Mucosa of rectum (tissue), 2 donors: ENCODE data around the gene GABRA5.
"Not testable (repeated sequence)": the region's sequence is repeated elsewhere in the genome, so short reads cannot be mapped to it uniquely, and the experiment has no call there.

Source experiments
- H3K27ac ChIP-seq, 2 donors: one replicate each; pipeline ENCODE4 v1.7.0; 2013; ENCODE audit warnings: inconsistent platforms in 2 of 2, low read depth in 2 of 2, low read length in 2 of 2
- H3K27me3 ChIP-seq, 2 donors: one replicate each; pipeline ENCODE4 v1.7.0; 2013; ENCODE audit warnings: low read length in 2 of 2; ENCODE audit not compliant: control insufficient read depth in 2 of 2, insufficient read depth in 2 of 2
- H3K36me3 ChIP-seq, 2 donors: one replicate each; pipeline ENCODE4 v1.7.0; 2013; ENCODE audit warnings: low read length in 2 of 2; ENCODE audit not compliant: control insufficient read depth in 2 of 2, insufficient read depth in 2 of 2
- H3K4me1 ChIP-seq, 2 donors: one replicate each; pipeline ENCODE4 v1.7.0; 2013; ENCODE audit warnings: low read length in 2 of 2, mild to moderate bottlenecking in 1 of 2; ENCODE audit not compliant: control insufficient read depth in 2 of 2, insufficient read depth in 2 of 2
- H3K4me3 ChIP-seq, 2 donors: one replicate each; pipeline ENCODE4 v1.7.0; 2013; ENCODE audit warnings: low read length in 2 of 2
- H3K9ac ChIP-seq, 2 donors: one replicate each; pipeline ENCODE4 v1.7.0; 2013; ENCODE audit warnings: low read length in 2 of 2, low read depth in 1 of 2, mild to moderate bottlenecking in 1 of 2
- H3K9me3 ChIP-seq, 2 donors: one replicate each; pipeline ENCODE4 v1.7.0; 2013; ENCODE audit warnings: low read length in 2 of 2; ENCODE audit not compliant: control insufficient read depth in 2 of 2
- donor health status: healthy.
- donor health status: Normal muscosa, but diverticular disease.

Gene GABRA5

GRCh38 chr15:26866298-26867199, at the start of gene GABRA5:
Gene GABRA5 (plus strand): TSS chr15:26867062. CDS start chr15:26869249, 2,187 bp downstream.
- H3K9me3 ChIP-seq: no peaks in the 10 kb centered on the region
- H3K9ac ChIP-seq: no peak within 1 kb of the TSS
- no peaks in the 10 kb centered on the region for H3K27me3 ChIP-seq
- no peak within 1 kb of the TSS for H3K4me3 ChIP-seq
- no peak within 1 kb of the TSS for H3K27ac ChIP-seq
- no peaks in the 10 kb centered on the region for H3K36me3 ChIP-seq
- no peaks in the 10 kb centered on the region for H3K4me1 ChIP-seq

GRCh38 chr15:26831191-26831590, 35.7 kb upstream of the GABRA5 start:
- H3K9me3 ChIP-seq, H3K4me1 ChIP-seq, H3K9ac ChIP-seq, H3K27me3 ChIP-seq, H3K4me3 ChIP-seq, H3K36me3 ChIP-seq, H3K27ac ChIP-seq: not testable (repeated sequence)

GRCh38 chr15:26831951-26832350, 34.9 kb upstream of the GABRA5 start:
- H3K9me3 ChIP-seq: peaks cover 0 to 4% of the 10 kb centered on the region in 2 donors
- H3K4me1 ChIP-seq: no peaks in the 10 kb centered on the region
- H3K9ac ChIP-seq: no peak overlapping the region
- H3K27me3 ChIP-seq: no peaks in the 10 kb centered on the region
- H3K27ac ChIP-seq: no peak overlapping the region
- no peak overlapping the region for H3K4me3 ChIP-seq
- H3K36me3 ChIP-seq: no peaks in the 10 kb centered on the region

- no peaks in the 10 kb centered on the region for H3K4me1 ChIP-seq
- H3K9me3 ChIP-seq: peaks cover 7% of the 10 kb centered on the region in 2 donors
- no peak overlapping the region for H3K9ac ChIP-seq
- H3K27ac ChIP-seq: no peak overlapping the region
- no peak overlapping the region for H3K4me3 ChIP-seq
- no peaks in the 10 kb centered on the region for H3K27me3 ChIP-seq
- H3K36me3 ChIP-seq: no peaks in the 10 kb centered on the region
Measured at GRCh38 chr15:26838742-26839460, 28.0 kb upstream of the GABRA5 start.

GRCh38 chr15:26841514-26841913, 25.3 kb upstream of the GABRA5 start:
- no peaks in the 10 kb centered on the region for H3K36me3 ChIP-seq
- H3K4me1 ChIP-seq: no peaks in the 10 kb centered on the region
- H3K27ac ChIP-seq: no peak overlapping the region
- no peak overlapping the region for H3K9ac ChIP-seq
- H3K27me3 ChIP-seq: no peaks in the 10 kb centered on the region
- H3K9me3 ChIP-seq: peaks cover 4 to 7% of the 10 kb centered on the region in 2 donors
- H3K4me3 ChIP-seq: no peak overlapping the region

GRCh38 chr15:26841941-26842340, 24.9 kb upstream of the GABRA5 start:
- Histone ChIP-seq H3K27ac (no peak overlapping the region), H3K27me3 (no peaks in the 10 kb centered on the region), H3K9me3 (peaks cover 2 to 7% of the 10 kb centered on the region in 2 donors), H3K9ac (no peak overlapping the region), H3K36me3 (no peaks in the 10 kb centered on the region), H3K4me1 (no peaks in the 10 kb centered on the region), H3K4me3 (no peak overlapping the region)

GRCh38 chr15:26842391-26842790, 24.5 kb upstream of the GABRA5 start:
- Histone ChIP-seq H3K36me3 (no peaks in the 10 kb centered on the region), H3K9ac (no peak overlapping the region), H3K4me3 (no peak overlapping the region), H3K9me3 (peaks cover 2 to 7% of the 10 kb centered on the region in 2 donors), H3K27ac (no peak overlapping the region), H3K27me3 (no peaks in the 10 kb centered on the region), H3K4me1 (no peaks in the 10 kb centered on the region)

GRCh38 chr15:26844901-26845300, 22.0 kb upstream of the GABRA5 start:
- Histone ChIP-seq H3K4me1 (no peaks in the 10 kb centered on the region), H3K36me3 (no peaks in the 10 kb centered on the region), H3K27ac (no peak overlapping the region), H3K9me3 (no peaks in the 10 kb centered on the region), H3K4me3 (no peak overlapping the region), H3K9ac (no peak overlapping the region), H3K27me3 (no peaks in the 10 kb centered on the region)

GRCh38 chr15:26848498-26848897, 18.4 kb upstream of the GABRA5 start:
- Histone ChIP-seq H3K4me3 (no peak overlapping the region), H3K36me3 (no peaks in the 10 kb centered on the region), H3K4me1 (no peaks in the 10 kb centered on the region), H3K27me3 (no peaks in the 10 kb centered on the region), H3K9ac (no peak overlapping the region), H3K9me3 (no peaks in the 10 kb centered on the region), H3K27ac (no peak overlapping the region)

GRCh38 chr15:26850161-26850560, 16.7 kb upstream of the GABRA5 start:
- Histone ChIP-seq H3K36me3 (no peaks in the 10 kb centered on the region), H3K9me3 (no peaks in the 10 kb centered on the region), H3K27ac (no peak overlapping the region), H3K4me3 (no peak overlapping the region), H3K4me1 (no peaks in the 10 kb centered on the region), H3K9ac (no peak overlapping the region), H3K27me3 (no peaks in the 10 kb centered on the region)
